Thoracic aorta (tissue), 2 donors: Measurements from ENCODE around the gene CEBPB. TPM values are rescaled to one million over a fixed set of nuclear protein-coding genes. Genes with fewer than 3 reads are reported as not detected.

Experiments used
- ATAC-seq: fragments of 150-250 bp; one replicate; pipeline ENCODE4 v1.8.0; 2017; ENCODE audit warnings: low read depth; ENCODE audit not compliant: insufficient number of reproducible peaks, low FRiP score
- DNase-seq: peaks from one replicate; pipeline ENCODE4 v3.0.0-alpha.2; 2020; ENCODE audit warnings: low spot score
- H3K27ac ChIP-seq, 2 donors: fragments of 200-600 bp; sonication (generic); 1 replicate in 1 of 2; 2 replicates in 1 of 2; pipeline ENCODE4 v1.5.1; 2016; ENCODE audit warnings: mild to moderate bottlenecking in 2 of 2, moderate library complexity in 2 of 2
- H3K27me3 ChIP-seq: fragments of 200-600 bp; sonication (generic); replicated peaks from 2 replicates; pipeline ENCODE4 v1.6.0; 2016; ENCODE audit warnings: mild to moderate bottlenecking; ENCODE audit not compliant: insufficient read depth
- H3K36me3 ChIP-seq: fragments of 200-600 bp; sonication (generic); one replicate; pipeline ENCODE4 v1.5.1; 2016
- H3K4me1 ChIP-seq, 2 donors: fragments of 200-600 bp; sonication (generic); 1 replicate in 1 of 2; 2 replicates in 1 of 2; pipeline versions ENCODE4 v1.5.1 to v1.6.0; 2016; ENCODE audit warnings: low read depth in 2 of 2, mild to moderate bottlenecking in 1 of 2; ENCODE audit not compliant: control insufficient read depth in 1 of 2
- H3K4me3 ChIP-seq: fragments of 200-600 bp; sonication (generic); 2 replicates; pipeline ENCODE4 v1.5.1; 2016; ENCODE audit warnings: mild to moderate bottlenecking
- H3K9me3 ChIP-seq: fragments of 200-600 bp; sonication (generic); 2 replicates; pipeline ENCODE4 v1.5.1; 2016
- total RNA-seq, 2 donors: library from RNA; depleted of rRNA; stranded (reverse); fragments of >200 nt; gene quantifications; one replicate each; pipeline versions ENCODE4 v1.1.0 to v1.2.3, GENCODE V29; 2016
- TF ChIP-seq, protein P1 (sequence below): fragments of 200-600 bp; sonication (generic); IDR thresholded peaks from one replicate; pipeline ENCODE4 v1.5.1; 2019; ENCODE audit warnings: antibody characterized with exemption

The CEBPB gene
- total RNA-seq, 2 donors from 2014 or later: 113 to 255 TPM

DNA sequence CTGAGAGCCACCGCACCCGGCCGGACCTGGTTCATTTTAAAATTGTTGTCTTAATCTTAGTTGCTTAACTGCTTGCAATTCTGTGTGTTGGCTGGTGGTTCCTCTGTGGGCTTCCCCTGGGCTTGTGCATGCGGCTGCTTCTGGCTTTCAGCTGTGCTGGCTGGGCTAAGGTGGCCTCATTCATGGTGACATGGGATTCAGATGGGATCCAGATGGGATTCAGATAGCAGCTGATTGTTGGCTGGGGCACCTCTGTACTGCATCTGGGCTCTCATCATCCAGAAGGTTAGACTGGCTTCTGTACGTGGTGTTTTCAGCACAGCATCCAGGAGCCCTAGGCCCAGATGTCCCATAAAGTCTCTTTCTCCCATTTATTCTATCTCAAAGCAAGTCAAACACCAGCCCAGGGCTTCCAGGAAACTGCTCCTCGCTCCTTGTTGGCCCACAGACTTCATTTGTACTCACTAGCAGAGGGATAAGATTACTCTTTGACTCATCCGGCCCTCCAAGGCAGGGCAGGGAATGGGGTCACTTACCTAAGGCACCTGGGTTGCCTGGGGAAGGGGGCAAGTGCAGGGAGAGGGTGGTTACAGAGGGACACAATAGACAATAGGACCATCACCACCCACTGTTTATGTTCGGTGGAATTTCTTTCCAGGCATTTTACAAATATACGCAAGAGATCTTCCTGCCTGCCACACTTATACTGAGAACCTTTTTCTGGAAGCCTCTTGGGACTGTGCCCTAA lies 26.9 kb upstream of the CEBPB start:
- Histone ChIP-seq H3K27ac (peak overlapping the region in 1 of 2 donors; percentile 1), H3K27me3 (no peaks in the 10 kb centered on the region), H3K36me3 (no peaks in the 10 kb centered on the region), H3K4me3 (no peak overlapping the region), H3K9me3 (no peaks in the 10 kb centered on the region), H3K4me1 (peaks cover 11 to 15% of the 10 kb centered on the region in 2 donors)
- DNase-seq: no peak
- TF ChIP-seq, protein P1, sequence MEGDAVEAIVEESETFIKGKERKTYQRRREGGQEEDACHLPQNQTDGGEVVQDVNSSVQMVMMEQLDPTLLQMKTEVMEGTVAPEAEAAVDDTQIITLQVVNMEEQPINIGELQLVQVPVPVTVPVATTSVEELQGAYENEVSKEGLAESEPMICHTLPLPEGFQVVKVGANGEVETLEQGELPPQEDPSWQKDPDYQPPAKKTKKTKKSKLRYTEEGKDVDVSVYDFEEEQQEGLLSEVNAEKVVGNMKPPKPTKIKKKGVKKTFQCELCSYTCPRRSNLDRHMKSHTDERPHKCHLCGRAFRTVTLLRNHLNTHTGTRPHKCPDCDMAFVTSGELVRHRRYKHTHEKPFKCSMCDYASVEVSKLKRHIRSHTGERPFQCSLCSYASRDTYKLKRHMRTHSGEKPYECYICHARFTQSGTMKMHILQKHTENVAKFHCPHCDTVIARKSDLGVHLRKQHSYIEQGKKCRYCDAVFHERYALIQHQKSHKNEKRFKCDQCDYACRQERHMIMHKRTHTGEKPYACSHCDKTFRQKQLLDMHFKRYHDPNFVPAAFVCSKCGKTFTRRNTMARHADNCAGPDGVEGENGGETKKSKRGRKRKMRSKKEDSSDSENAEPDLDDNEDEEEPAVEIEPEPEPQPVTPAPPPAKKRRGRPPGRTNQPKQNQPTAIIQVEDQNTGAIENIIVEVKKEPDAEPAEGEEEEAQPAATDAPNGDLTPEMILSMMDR: no peak
- ATAC-seq: no peak

DNA sequence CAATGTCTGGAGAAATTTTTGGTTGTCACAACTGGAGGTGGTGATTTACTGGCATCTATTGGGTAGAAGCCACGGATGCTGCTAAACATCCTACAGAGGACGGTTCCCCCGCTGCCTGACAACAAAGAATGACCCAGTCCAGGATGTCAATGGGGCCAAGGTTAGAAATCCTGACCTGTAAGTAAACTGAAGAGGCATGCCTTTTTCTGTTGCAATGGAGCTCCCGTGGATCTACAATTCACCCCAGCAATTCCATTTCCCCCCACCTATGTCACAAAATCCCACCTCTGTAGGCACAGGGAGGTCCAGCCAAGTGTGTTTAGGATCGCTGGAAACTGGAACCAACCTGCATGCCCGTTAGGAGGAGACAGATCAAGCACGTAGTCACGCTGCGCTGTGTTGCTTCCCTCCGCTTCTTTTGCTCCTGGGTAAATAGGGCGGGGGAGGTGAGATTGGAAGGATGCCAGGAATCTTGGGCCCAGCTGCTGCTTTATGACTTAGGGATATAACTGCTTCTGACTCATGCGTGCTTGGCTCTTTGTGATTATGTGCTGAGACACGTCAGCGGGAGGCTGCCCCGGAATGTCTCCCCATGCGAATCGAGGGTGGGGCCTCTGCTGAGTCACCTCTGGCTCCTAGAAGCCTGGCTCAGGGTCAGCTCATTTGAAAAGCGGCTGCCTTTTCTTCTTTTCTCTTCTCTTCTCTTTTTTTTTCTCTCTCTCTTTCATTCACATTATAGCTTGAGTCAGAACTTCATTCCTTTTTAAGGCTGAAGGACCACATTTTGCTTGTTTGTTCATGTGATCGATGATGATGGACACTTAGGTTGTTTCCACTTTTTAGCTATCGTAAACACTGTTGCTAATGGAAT lies 24.7 kb upstream of the CEBPB start:
- TF ChIP-seq, protein P1: no peak
- ATAC-seq: peak; percentile 94
- peak overlapping the region; percentile 70 for H3K4me3 ChIP-seq

DNA sequence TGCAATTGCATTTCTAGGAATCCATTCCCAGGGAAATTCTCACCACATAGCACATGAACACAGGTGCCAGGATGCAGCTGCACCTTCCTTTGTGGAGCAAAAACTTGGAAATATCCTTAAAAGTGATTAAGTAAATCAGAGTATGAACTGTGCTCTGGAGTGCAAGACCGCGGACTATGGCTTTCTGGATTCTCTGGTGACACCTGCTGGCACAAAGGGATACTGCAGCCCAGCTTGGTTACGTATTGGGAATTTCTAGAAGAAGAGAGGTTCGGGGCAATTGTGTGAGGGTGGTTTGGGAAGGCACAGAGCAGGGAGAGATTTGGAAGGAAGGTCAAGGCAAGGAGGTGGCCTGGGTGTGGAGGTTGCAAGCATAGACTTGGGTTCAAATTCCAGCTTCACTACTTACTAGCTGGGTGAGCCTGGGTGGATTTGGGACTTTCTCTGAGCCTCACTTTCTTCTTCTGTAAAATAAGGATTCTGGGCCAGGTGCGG lies 21.3 kb upstream of the CEBPB start:
- no peak for DNase-seq

More for the DNA sequence above, 24.7 kb upstream of the CEBPB start:
- H3K27ac ChIP-seq: peak overlapping the region; percentile 62 to 88
- H3K27me3 ChIP-seq: no peaks in the 10 kb centered on the region
- DNase-seq: peak; percentile 99
- H3K9me3 ChIP-seq: no peaks in the 10 kb centered on the region
- peaks cover 11 to 20% of the 10 kb centered on the region in 2 donors for H3K4me1 ChIP-seq
- no peaks in the 10 kb centered on the region for H3K36me3 ChIP-seq

DNA sequence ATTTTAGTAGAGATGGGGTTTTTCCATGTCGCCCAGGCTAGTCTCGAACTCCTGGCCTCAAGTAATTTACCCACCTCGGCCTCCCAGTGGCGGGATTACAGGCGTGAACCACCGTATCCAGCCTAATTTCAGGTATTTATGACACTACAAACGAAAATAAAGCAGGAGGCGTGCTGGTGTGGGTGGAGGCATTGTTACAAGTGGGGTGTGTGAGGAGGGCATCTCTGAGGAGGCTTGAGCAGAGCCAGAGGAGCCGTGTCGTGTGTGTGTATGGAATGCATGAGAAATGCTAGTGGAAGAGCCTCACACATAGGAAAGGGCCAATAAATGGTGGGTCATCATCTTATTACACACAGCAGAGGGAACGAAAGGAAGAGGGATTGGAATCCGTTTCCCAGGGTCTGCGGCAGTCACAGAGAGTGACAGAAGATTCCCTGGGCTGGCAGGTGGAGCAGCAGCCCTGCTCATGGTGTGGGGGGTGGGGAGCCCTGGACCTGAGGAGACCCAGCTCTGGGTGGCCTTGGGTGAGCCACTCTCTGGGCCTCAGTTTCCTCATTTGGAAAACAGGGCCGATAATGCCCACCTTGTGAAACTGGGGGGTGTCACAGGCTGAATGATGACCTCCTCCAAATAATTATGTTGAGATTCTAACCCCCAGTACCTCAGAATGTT lies 19.9 kb upstream of the CEBPB start:
- H3K36me3 ChIP-seq: no peaks in the 10 kb centered on the region
- H3K27ac ChIP-seq: no peak overlapping the region
- DNase-seq (no peak), ATAC-seq (no peak)
- H3K9me3 ChIP-seq: no peaks in the 10 kb centered on the region
- H3K4me1 ChIP-seq: peaks cover 10 to 41% of the 10 kb centered on the region in 2 donors
- no peak overlapping the region for H3K4me3 ChIP-seq
- no peaks in the 10 kb centered on the region for H3K27me3 ChIP-seq
- TF ChIP-seq, protein P1: no peak

More for the DNA sequence above, 21.3 kb upstream of the CEBPB start:
- H3K4me3 ChIP-seq: no peak overlapping the region
- no peaks in the 10 kb centered on the region for H3K9me3 ChIP-seq
- H3K36me3 ChIP-seq: no peaks in the 10 kb centered on the region
- TF ChIP-seq, protein P1: peak; percentile 93
- ATAC-seq: peak; percentile 8
- no peak overlapping the region for H3K27ac ChIP-seq
- peaks cover 15 to 45% of the 10 kb centered on the region in 2 donors for H3K4me1 ChIP-seq
- no peaks in the 10 kb centered on the region for H3K27me3 ChIP-seq
